ENCODE data around the gene LY9. TPM values are rescaled to one million over a fixed set of nuclear protein-coding genes. Genes with fewer than 3 reads are reported as not detected.

The LY9 gene
- total RNA-seq, 1 experiment from 2014 or later = not detected

GRCh38 chr1:160748181-160748877, 47.6 kb upstream of the LY9 start:
- Histone ChIP-seq H4K8ac (replicated peaks; ENCODE audit: insufficient read length, low read depth, low read length) (no peak overlapping the region), H3K79me2 (ENCODE audit: insufficient read depth, low read length) (no peaks in the 10 kb centered on the region), H3K23me2 (ENCODE audit: insufficient read length, low read depth, low read length, poor library complexity, severe bottlenecking) (no peaks in the 10 kb centered on the region), H4K20me1 (ENCODE audit: control insufficient read depth, insufficient read depth, insufficient read length) (no peaks in the 10 kb centered on the region), H3K27ac (ENCODE audit: insufficient read length, low read depth, low read length) (no peak overlapping the region), H3K14ac (ENCODE audit: insufficient read depth, low read length) (no peak overlapping the region), H3K27me3 (ENCODE audit: insufficient read depth, low read length) (no peaks in the 10 kb centered on the region), H2BK12ac (ENCODE audit: insufficient read length, low read depth, low read length) (no peak overlapping the region), H3K18ac (ENCODE audit: insufficient read length, low read depth, low read length) (no peak overlapping the region), H2BK15ac (ENCODE audit: low read depth, low read length) (no peak overlapping the region), H2AK5ac (ENCODE audit: insufficient read length, low read length) (no peak overlapping the region), H3K56ac (ENCODE audit: insufficient read length, low read depth, low read length) (no peak overlapping the region), H4K5ac (ENCODE audit: insufficient read length, low read depth, low read length) (no peak overlapping the region), H2BK5ac (ENCODE audit: insufficient read length, low read length) (no peak overlapping the region), H3K9ac (ENCODE audit: extremely low read depth, insufficient read length, low read length) (no peak overlapping the region), H3K4ac (ENCODE audit: low read depth, low read length) (no peak overlapping the region), H3T11ph (ENCODE audit: low read length) (no peak overlapping the region), H3K23ac (ENCODE audit: insufficient read length, low read depth, low read length) (no peak overlapping the region), H2BK20ac (ENCODE audit: low read depth, low read length, poor library complexity, severe bottlenecking) (no peak overlapping the region), H3K79me1 (ENCODE audit: insufficient read depth, low read depth, low read length, poor library complexity, severe bottlenecking) (no peaks in the 10 kb centered on the region), H3K4me1 (ENCODE audit: insufficient read depth, low read length) (peaks cover 7% of the 10 kb centered on the region; the same call in 1 of the 2 replicates), H2AFZ (ENCODE audit: low read length) (no peak overlapping the region), H3K9me3 (ENCODE audit: control insufficient read depth, low read depth, low read length) (no peaks in the 10 kb centered on the region), H3K4me2 (ENCODE audit: insufficient read depth, insufficient read length, low read length) (no peak overlapping the region), H4K91ac (ENCODE audit: insufficient read length, low read depth, low read length) (no peak overlapping the region), H2BK120ac (ENCODE audit: low read depth, low read length, poor library complexity, severe bottlenecking) (no peak overlapping the region)
- H3K9me3 Mint-ChIP-seq = no peaks in the 10 kb centered on the region
- no peaks in the 10 kb centered on the region for H3K27me3 Mint-ChIP-seq (ENCODE audit: low read depth)
- WGBS (ENCODE audit: extremely low coverage, insufficient read length, low lambda C conversion rate) = no CpG with 5 or more reads among the region's 10 CpGs
- DNase-seq = no peak
- H3K36me3 Mint-ChIP-seq (ENCODE audit: insufficient read depth in 1 of 3, low read depth in 3 of 3) = no peaks in the 10 kb centered on the region
- peak; percentile 57 for TF ChIP-seq CTCF (conservative IDR thresholded peaks at IDR 0.05)
- H3K4me1 Mint-ChIP-seq = peaks cover 20 to 26% of the 10 kb centered on the region in 2 experiments
- H3K4me3 Mint-ChIP-seq = no peak overlapping the region
- no peak overlapping the region; a peak in 1 of 7 replicates for H3K27ac Mint-ChIP-seq
